Ishikawa (cell line): ENCODE data around the gene GRIN2B.

ENCODE experiments used
- CEBPB ChIP-seq: IDR thresholded peaks from 2 replicates; pipeline ENCODE4 v1.6.1; 2012
- EGR1 ChIP-seq: IDR thresholded peaks from 2 replicates; pipeline ENCODE4 v1.6.1; 2012
- FOXM1 ChIP-seq: IDR thresholded peaks from 2 replicates; pipeline ENCODE4 v1.6.1; 2012; ENCODE audit warnings: low read depth, borderline replicate concordance
- NFIC ChIP-seq: IDR thresholded peaks from 2 replicates; pipeline ENCODE4 v1.6.1; 2012
- TAF1 ChIP-seq: IDR thresholded peaks from 2 replicates; pipeline ENCODE4 v1.6.1; 2012; ENCODE audit warnings: low read depth, mild to moderate bottlenecking
- TCF12 ChIP-seq: IDR thresholded peaks from 2 replicates; pipeline ENCODE4 v1.6.1; 2012; ENCODE audit warnings: low read depth
- TEAD4 ChIP-seq: IDR thresholded peaks from 2 replicates; pipeline ENCODE4 v1.6.1; 2012
- YY1 ChIP-seq: IDR thresholded peaks from 2 replicates; pipeline ENCODE4 v1.6.1; 2012; ENCODE audit warnings: low read depth
- ZBTB7A ChIP-seq: IDR thresholded peaks from 2 replicates; pipeline ENCODE4 v1.6.1; 2012; ENCODE audit warnings: low read depth
- TF ChIP-seq, protein P1 (sequence below): IDR thresholded peaks from 2 replicates; pipeline ENCODE4 v1.6.1; 2012; ENCODE audit warnings: low read depth, mild to moderate bottlenecking
- TF ChIP-seq, protein P2 (sequence below): IDR thresholded peaks from 2 replicates; pipeline ENCODE4 v1.6.1; 2012
- TF ChIP-seq, protein P3 (sequence below): IDR thresholded peaks from 2 replicates; pipeline ENCODE4 v1.6.1; 2012

DNA sequence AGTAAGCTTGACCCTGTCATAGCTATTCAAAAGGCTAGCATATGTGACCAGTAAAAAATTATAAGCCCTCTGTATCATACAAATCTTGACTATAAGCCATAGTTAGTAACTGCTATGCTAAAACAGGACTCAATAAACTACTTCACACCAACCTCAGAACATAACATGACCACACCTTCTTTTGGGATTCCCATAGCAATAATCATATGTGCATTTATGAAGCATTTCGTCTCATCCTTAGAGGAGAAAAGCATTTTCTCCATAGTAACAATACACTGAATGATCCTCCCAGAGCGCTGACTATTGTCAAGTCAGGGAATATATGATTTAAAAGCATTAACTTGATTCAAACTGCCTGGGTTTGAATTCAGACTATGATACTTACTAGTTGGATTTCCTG is 46.2 kb downstream of the GRIN2B start:
- TF ChIP-seq EGR1, result no peak
- no peak for TF ChIP-seq ZBTB7A
- TF ChIP-seq, protein P1, sequence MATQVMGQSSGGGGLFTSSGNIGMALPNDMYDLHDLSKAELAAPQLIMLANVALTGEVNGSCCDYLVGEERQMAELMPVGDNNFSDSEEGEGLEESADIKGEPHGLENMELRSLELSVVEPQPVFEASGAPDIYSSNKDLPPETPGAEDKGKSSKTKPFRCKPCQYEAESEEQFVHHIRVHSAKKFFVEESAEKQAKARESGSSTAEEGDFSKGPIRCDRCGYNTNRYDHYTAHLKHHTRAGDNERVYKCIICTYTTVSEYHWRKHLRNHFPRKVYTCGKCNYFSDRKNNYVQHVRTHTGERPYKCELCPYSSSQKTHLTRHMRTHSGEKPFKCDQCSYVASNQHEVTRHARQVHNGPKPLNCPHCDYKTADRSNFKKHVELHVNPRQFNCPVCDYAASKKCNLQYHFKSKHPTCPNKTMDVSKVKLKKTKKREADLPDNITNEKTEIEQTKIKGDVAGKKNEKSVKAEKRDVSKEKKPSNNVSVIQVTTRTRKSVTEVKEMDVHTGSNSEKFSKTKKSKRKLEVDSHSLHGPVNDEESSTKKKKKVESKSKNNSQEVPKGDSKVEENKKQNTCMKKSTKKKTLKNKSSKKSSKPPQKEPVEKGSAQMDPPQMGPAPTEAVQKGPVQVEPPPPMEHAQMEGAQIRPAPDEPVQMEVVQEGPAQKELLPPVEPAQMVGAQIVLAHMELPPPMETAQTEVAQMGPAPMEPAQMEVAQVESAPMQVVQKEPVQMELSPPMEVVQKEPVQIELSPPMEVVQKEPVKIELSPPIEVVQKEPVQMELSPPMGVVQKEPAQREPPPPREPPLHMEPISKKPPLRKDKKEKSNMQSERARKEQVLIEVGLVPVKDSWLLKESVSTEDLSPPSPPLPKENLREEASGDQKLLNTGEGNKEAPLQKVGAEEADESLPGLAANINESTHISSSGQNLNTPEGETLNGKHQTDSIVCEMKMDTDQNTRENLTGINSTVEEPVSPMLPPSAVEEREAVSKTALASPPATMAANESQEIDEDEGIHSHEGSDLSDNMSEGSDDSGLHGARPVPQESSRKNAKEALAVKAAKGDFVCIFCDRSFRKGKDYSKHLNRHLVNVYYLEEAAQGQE, result no peak
- no peak for TF ChIP-seq TEAD4
- no peak for TF ChIP-seq CEBPB
- TF ChIP-seq, protein P2, sequence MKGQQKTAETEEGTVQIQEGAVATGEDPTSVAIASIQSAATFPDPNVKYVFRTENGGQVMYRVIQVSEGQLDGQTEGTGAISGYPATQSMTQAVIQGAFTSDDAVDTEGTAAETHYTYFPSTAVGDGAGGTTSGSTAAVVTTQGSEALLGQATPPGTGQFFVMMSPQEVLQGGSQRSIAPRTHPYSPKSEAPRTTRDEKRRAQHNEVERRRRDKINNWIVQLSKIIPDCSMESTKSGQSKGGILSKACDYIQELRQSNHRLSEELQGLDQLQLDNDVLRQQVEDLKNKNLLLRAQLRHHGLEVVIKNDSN, result no peak
- TF ChIP-seq, protein P3, sequence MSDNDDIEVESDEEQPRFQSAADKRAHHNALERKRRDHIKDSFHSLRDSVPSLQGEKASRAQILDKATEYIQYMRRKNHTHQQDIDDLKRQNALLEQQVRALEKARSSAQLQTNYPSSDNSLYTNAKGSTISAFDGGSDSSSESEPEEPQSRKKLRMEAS, result no peak
- no peak for TF ChIP-seq YY1
- TF ChIP-seq TCF12, result no peak
- no peak for TF ChIP-seq FOXM1
- no peak for TF ChIP-seq TAF1
- TF ChIP-seq NFIC, result no peak
